Stimulated activated CD4-positive, alpha-beta T cell treated with anti-CD3 and anti-CD28 coated beads, Interleukin-15, amount 100 ng/mL, for 48 hours (primary cell): ENCODE data around the gene UBQLN4.

ENCODE experiments used
- DNase-seq, 2 donors: peaks; one replicate each; pipeline ENCODE4 v3.0.0-alpha.2; 2020; ENCODE audit warnings: low read depth in 2 of 2

UBQLN4 gene

DNA sequence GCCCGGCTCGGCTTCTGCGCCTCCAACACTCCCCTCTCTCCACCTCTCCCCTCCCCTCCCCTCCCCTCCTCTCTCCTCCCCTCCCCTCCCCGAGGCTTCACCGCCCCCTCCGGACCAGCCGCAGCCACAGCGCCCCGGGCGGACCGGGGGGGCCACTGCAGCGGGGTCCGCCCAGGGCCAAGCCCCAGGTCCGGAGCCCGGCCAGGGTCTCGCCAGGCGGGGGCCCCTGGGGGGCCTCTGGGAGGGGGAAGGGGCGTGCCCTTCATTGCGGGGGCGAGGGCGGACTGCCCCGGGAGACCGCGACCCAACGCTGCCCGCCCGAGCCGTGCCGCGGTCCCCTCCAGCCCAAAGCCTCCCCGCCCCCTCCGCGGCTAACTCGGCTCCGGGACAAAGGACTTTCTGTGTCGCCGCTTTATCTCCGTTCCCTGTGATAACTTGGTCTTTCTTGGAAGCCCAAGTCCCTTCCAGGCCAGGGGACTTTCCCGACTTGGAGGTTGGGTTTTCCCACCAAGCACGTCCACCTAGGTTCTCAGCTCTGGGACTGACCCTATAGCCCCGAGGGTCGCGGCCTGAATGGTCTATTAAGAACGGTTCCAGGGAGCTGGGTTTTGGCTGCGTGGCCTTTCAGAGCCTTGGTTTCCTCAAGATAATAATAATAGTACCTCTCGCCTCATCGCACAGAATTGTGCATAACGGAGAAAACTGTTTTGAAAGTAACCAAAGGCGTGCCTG lies at the start of gene UBQLN4:
UBQLN4 (minus strand) TSS at position 31 of the 732 bp plus-strand sequence. CDS start 97 bp downstream, outside the sequence.
- peak; percentile 78 to 80 for DNase-seq

GRCh38 chr1:156102633-156103511 lies 49.3 kb upstream of the UBQLN4 start:
- no peak for DNase-seq

GRCh38 chr1:156101880-156102279 lies 48.3 kb upstream of the UBQLN4 start:
- DNase-seq: no peak

DNA sequence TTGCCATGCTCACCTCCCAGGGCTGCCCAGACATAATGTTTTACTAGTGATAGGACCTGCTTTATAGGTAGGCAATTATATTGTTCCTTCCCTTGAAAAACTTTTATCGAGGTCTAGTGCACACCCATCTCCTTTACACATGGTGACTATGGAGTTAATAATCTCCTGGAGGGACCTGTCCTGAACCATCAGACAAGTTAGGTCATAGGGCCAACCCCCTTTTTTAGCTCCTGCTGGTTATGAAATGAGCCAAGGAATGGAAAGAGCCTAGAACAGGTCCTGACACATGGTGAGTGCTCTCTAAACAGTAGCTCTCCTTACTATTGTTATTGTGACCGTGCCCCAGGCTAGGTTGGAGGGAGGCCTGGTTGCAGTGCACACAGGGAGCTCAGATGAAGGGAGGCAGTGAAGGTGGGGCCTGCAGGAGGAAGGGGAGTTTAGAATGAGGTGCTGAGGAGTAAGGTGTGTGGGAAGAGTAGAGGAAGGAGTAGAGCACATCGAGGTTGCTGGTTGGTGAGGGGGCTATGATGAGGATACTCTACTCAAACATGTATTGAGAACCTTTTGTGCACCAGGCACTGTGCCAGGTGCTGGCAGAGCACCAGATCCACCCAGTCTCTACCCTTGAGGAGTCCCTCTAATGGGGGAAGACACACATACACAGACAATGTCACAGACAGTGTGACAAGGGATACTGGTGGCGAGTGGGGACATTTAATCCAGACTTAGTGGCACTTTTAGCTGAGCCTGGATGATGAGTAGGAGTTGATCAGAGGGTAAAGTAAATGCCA lies 46.8 kb upstream of the UBQLN4 start:
- no peak for DNase-seq

GRCh38 chr1:156099282-156099681 lies 45.7 kb upstream of the UBQLN4 start:
- DNase-seq: no peak

GRCh38 chr1:156098784-156099183 lies 45.2 kb upstream of the UBQLN4 start:
- no peak for DNase-seq

GRCh38 chr1:156097499-156098178 lies 44.0 kb upstream of the UBQLN4 start:
- DNase-seq: peak; percentile 40 to 49

- DNase-seq: peak; percentile 90 to 93
Measured at GRCh38 chr1:156096640-156097391, 43.2 kb upstream of the UBQLN4 start.

GRCh38 chr1:156095906-156096508 lies 42.4 kb upstream of the UBQLN4 start:
- no peak for DNase-seq

DNA sequence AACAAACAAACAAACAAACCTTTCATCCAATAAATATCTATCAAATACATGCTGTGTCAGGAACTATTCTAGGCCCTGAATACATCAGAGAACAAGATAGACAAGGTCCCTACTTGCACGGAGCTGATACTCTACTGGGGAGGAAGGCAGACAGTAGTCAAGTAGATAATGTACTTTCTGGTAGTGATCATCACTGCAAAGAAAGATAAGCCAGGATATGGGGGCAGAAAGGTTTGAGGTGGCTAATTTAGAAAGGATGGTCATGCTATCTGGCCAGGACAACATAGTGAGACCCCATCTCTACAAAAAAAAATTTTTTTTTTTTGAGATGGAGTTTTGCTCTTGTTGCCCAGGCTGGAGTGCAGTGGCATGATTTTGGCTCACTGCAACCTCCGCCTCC lies 38.0 kb upstream of the UBQLN4 start:
- no peak for DNase-seq

- DNase-seq: peak; percentile 82 to 86
Measured at GRCh38 chr1:156090840-156091188, 37.2 kb upstream of the UBQLN4 start.

- no peak for DNase-seq
Measured at GRCh38 chr1:156090138-156090839, 36.7 kb upstream of the UBQLN4 start.

DNA sequence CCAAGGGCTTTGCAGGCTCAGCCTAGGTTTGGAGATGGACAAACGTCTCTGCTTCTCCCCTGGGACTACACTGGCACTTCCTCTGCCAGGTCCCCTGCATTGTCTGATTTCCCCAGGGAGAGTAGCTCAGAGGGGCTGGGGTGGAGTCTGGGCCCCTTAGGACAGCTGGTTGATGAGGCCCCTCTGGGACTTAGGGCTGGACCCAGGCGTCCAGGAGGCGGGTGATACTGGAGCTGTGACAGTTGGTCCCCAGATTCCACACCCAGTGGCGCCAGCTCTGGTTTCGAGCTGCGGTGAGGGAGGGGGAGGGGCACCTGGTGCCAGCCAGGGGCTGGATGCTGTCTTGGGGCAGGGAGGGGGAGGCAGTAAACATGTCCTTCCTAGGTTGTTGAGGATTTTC lies 36.1 kb upstream of the UBQLN4 start:
- no peak for DNase-seq

GRCh38 chr1:156086256-156086662 lies 32.7 kb upstream of the UBQLN4 start:
- DNase-seq: no peak

DNA sequence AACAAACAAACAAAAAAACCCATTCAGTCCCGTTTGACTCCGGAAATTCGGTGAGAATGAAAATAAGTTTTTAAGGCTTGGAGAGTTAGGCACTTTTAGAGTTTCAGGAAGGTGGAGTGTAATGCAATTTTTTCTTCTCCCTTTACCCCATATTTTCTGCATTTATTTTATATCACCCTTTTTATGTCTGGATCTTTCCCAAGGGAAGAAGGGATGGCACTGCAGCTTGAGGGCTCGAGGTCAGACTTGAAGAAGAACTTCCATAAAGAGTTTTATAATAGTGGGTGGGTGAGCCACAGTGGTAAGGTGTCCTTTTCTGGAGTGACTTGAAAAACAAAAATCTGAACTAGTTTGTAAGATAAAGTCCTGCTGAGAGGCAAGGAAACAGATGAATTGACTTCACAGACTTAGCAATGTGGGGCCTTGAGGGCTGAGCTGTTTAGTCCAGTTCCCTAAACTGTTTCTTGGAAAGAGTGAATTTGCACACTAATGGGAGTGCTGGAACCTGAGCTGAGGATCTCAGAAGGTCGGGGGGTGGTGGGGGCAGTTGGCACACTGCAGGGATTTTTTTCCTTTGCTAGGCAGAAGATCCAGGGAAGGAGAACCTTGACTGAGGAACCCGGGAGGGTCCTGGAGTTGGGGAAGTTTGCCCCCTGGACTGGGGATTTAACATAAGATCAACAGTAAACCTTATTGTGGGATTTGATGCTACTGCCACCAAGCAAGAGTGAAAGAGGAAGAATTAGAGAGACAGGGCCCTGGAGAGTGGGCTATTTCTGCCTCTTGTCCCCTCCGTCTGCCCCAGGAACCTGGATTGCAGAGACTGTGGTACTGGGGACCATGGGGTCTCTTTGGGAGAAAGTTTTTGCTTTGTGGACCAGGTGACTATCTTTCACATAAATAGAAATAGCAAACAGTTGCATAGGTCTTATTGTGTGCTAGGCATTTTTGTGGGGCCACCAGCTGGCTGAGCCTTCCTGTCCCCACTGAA lies 30.5 kb upstream of the UBQLN4 start:
- DNase-seq: no peak

DNA sequence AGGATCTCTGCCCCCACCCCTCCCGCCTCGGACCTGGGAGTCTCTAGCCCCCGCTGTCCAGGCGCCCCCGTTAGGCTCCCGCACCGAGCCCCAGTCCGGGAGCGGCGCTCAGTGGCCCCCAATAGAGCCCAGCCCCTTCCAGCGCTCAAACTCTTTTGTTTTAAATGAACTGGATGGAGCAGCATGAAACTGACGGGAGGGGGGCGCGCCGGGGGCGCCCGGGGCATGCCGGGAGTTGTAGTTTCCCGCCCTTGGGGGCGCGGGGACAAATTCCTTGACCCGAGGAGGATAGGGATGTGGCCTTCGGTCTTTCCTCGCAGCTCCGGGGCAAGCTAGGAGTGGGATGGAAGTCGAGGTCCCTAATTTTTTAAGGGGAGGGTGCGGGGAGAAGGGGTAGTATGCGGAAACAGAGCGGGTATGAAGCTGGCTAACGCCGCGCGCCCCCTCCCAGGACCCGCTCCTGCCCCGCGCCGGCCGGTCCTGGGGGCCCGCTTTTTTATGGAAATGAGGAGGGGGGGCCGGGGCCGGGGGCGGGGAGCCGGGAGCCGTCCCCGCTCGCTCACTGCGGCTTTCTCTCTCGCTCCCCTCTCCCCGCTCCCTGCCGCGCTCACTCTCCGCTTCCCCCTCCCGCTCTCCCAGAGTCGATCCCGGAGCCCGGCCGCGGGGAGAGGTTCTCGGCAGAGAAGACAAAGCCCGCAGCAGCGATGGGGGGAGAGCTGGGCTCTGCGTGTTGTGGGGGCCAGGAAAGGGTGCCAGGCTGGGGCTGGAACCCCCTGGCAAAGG lies 28.9 kb upstream of the UBQLN4 start, which contains the start of gene MEX3A:
MEX3A (minus strand) TSS at position 157 of the 783 bp plus-strand sequence. CDS start 467 bp downstream, outside the sequence.
- DNase-seq: peak in 1 of 2 donors; percentile 38

GRCh38 chr1:156081917-156082308 lies 28.3 kb upstream of the UBQLN4 start:
- DNase-seq: no peak
